ENCODE data around the gene APBB2. TPM values are rescaled to one million over a fixed set of nuclear protein-coding genes. Genes with fewer than 3 reads are reported as not detected.

Gene APBB2
- total and polyA plus RNA-seq, 2 experiments from 2014 or later: 35.8 to 74.8 TPM

- H3K36me3 ChIP-seq (ENCODE audit: insufficient read depth): no peaks in the 10 kb centered on the region
- H3F3A ChIP-seq (replicated peaks; ENCODE audit: low read depth): no peaks in the 10 kb centered on the region
- peaks cover 74% of the 10 kb centered on the region for H3K79me2 ChIP-seq (replicated peaks; ENCODE audit: insufficient read depth)
- H3K27me3 Mint-ChIP-seq (ENCODE audit: insufficient read depth, low read depth, poor library complexity): peaks cover 1% of the 10 kb centered on the region
- no peaks in the 10 kb centered on the region for H3K9me2 ChIP-seq (ENCODE audit: insufficient read depth)
- no peaks in the 10 kb centered on the region for H3K9me3 Mint-ChIP-seq
- no peak overlapping the region for H3K27ac Mint-ChIP-seq
- DNase-seq (ENCODE audit: low spot score) (no peak), ATAC-seq (no peak)
- peaks cover 24% of the 10 kb centered on the region for H3K4me1 Mint-ChIP-seq
- no peak overlapping the region for H3K4me3 Mint-ChIP-seq
- no peak overlapping the region for H3K27ac ChIP-seq (ENCODE audit: low read depth)
- H3K4me3 ChIP-seq: no peak overlapping the region
- no peaks in the 10 kb centered on the region for H4K20me1 ChIP-seq (replicated peaks; ENCODE audit: insufficient read depth)
- H3K27me3 ChIP-seq (ENCODE audit: insufficient read depth): no peaks in the 10 kb centered on the region
- TF ChIP-seq ETS1 (IDR thresholded peaks at IDR 0.05) (no peak), REST (IDR thresholded peaks at IDR 0.05; ENCODE audit: unreplicated experiment) (no peak), CTCF (conservative IDR thresholded peaks at IDR 0.05; ENCODE audit: low read depth in 2 of 2) (no peak), EZH2phosphoT487 (IDR thresholded peaks at IDR 0.05; ENCODE audit: unreplicated experiment) (no peak), EZH2 (IDR thresholded peaks at IDR 0.05; ENCODE audit: low read depth, unreplicated experiment) (no peak), STAT1 (IDR thresholded peaks at IDR 0.05; ENCODE audit: unreplicated experiment) (no peak), ZNF462 (CRISPR knock-in tag; IDR thresholded peaks at IDR 0.05) (no peak), ZNF114 (CRISPR knock-in tag; IDR thresholded peaks at IDR 0.05) (no peak), JUNB (IDR thresholded peaks at IDR 0.05; ENCODE audit: unreplicated experiment) (no peak), NANOG (IDR thresholded peaks at IDR 0.05; ENCODE audit: borderline replicate concordance) (no peak), POLR2AphosphoS5 (IDR thresholded peaks at IDR 0.05; ENCODE audit: low read depth) (no peak), CREB1 (CRISPR knock-in tag; IDR thresholded peaks at IDR 0.05; ENCODE audit: low read depth) (no peak)
- H3K36me3 Mint-ChIP-seq (ENCODE audit: low read depth): no peaks in the 10 kb centered on the region
- peaks cover 26% of the 10 kb centered on the region for H3K4me1 ChIP-seq (ENCODE audit: insufficient read depth)
- H2AFZ ChIP-seq: no peak overlapping the region
- H3K4me2 ChIP-seq: no peak overlapping the region
Observed at GRCh38 chr4:41176340-41176739, 38.0 kb downstream of the APBB2 start.
